Heart left ventricle (tissue), 13 donors: Measurements from ENCODE around the gene SLC25A43.

Experiments used
- POLR2A ChIP-seq, 2 donors: fragments of 450-650 bp; IDR thresholded peaks; one replicate each; pipeline ENCODE4 v1.6.1; 2017; ENCODE audit warnings: antibody characterized with exemption in 2 of 2, mild to moderate bottlenecking in 2 of 2, moderate library complexity in 2 of 2
- TF ChIP-seq, protein P1 (sequence below), 12 donors: fragments of 200-600 bp; sonication (generic) in 4 of 12; IDR thresholded peaks; one replicate each; pipeline versions ENCODE4 v1.5.0 to v1.8.0; 2018 to 2022; ENCODE audit warnings: antibody characterized with exemption in 12 of 12, mild to moderate bottlenecking in 5 of 12
- donor health status: ischemic (EF 13 %, LVEDD 7.1; RV severe dilation, severe dysfunction).
- donor health status: DM: no; HTN: yes; CAD: no.
- donor health status: DM: no; HTN: no; CAD: no.
- donor health status: ischemic (EF 25% LVEDD 6.9; RV normal size, moderate dysfunction).
- donor health status: ischemic (EF 25% LVEDD 5.7; RV mildly dilated, moderate dysfunction).
- donor health status: ischemic (EF 35%, LVEDD 5.7; RV mildly dilated, moderate dysfunction).
- donor health status: nonischemic (EF 11% LVEDD 7.7; RV severe dilation, severe dysfunction).
- donor health status: DM: yes; HTN: yes; CAD: no.
- donor health status: PGD.
- donor health status: ischemic (EF 29% LVEDD 5.4; RV normal size, mild dysfunction).
- donor health status: nonischemic (EF 23%, LVEDD 6.1; RV moderate dilation, normal function).

DNA sequence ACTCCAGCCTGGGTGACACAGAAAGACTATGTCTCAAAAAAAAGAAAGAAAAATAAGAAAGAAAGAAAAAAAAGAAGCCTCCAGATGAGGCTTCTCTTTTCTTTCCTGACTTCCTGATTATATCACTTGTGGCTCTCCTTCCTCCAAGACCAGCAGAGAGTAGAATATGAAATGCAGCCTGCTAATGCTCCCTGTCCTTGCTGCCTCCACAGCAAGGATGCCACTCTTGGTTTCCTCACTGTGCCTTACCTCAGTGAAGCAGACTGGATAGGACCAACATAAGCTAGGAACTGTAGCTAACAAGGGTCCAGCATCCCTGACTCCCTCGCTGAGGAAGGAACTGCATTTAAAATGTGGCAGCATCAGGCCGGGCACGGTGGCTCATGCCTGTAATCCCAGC is 11.7 kb downstream of the SLC25A43 start:
- TF ChIP-seq, protein P1, sequence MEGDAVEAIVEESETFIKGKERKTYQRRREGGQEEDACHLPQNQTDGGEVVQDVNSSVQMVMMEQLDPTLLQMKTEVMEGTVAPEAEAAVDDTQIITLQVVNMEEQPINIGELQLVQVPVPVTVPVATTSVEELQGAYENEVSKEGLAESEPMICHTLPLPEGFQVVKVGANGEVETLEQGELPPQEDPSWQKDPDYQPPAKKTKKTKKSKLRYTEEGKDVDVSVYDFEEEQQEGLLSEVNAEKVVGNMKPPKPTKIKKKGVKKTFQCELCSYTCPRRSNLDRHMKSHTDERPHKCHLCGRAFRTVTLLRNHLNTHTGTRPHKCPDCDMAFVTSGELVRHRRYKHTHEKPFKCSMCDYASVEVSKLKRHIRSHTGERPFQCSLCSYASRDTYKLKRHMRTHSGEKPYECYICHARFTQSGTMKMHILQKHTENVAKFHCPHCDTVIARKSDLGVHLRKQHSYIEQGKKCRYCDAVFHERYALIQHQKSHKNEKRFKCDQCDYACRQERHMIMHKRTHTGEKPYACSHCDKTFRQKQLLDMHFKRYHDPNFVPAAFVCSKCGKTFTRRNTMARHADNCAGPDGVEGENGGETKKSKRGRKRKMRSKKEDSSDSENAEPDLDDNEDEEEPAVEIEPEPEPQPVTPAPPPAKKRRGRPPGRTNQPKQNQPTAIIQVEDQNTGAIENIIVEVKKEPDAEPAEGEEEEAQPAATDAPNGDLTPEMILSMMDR (IDR thresholded peaks at IDR 0.05) = no peak
- TF ChIP-seq POLR2A (IDR thresholded peaks at IDR 0.05) = no peak
